Body of pancreas (tissue), 4 donors: ENCODE results near the gene DLGAP5. TPM values are rescaled to one million over a fixed set of nuclear protein-coding genes. Genes with fewer than 3 reads are reported as not detected.

Experiments used
- ATAC-seq: fragments of 150-250 bp; one replicate; pipeline ENCODE4 v1.9.1; 2016
- DNase-seq, 4 donors: peaks; one replicate each; pipeline ENCODE4 v3.0.0-alpha.2; 2019
- H3K27ac ChIP-seq, 4 donors: fragments of 200-600 bp; sonication (generic); 1 replicate in 3 of 4; 2 replicates in 1 of 4; pipeline versions ENCODE4 v1.5.1 to v1.6.1; 2016 to 2019; ENCODE audit warnings: mild to moderate bottlenecking in 1 of 4, mixed read lengths in 1 of 4, moderate library complexity in 1 of 4
- H3K27me3 ChIP-seq, 2 donors: fragments of 200-600 bp; sonication (generic); one replicate each; pipeline ENCODE4 v1.6.0; 2016; ENCODE audit warnings: mild to moderate bottlenecking in 1 of 2
- H3K36me3 ChIP-seq, 2 donors: fragments of 200-600 bp; sonication (generic); replicated peaks in 1 of 2; 2 replicates each; pipeline ENCODE4 v1.5.1; 2016; ENCODE audit warnings: low read depth in 2 of 2; ENCODE audit not compliant: insufficient read depth in 1 of 2
- H3K4me1 ChIP-seq: fragments of 200-600 bp; sonication (generic); one replicate; pipeline ENCODE4 v1.6.0; 2016
- H3K4me3 ChIP-seq, 2 donors: fragments of 200-600 bp; sonication (generic); 1 replicate in 1 of 2; 2 replicates in 1 of 2; pipeline ENCODE4 v1.5.1; 2016 to 2019
- H3K9me3 ChIP-seq, 3 donors: fragments of 200-600 bp; sonication (generic); 1 replicate in 2 of 3; 2 replicates in 1 of 3; pipeline ENCODE4 v1.5.1; 2016
- POLR2A ChIP-seq, 3 donors: fragments of 450-650 bp; IDR thresholded peaks; one replicate each; pipeline ENCODE4 v1.6.1; 2016; ENCODE audit warnings: antibody characterized with exemption in 3 of 3, mild to moderate bottlenecking in 2 of 3
- WGBS, 2 donors: methylation state at CpG; one replicate each; pipeline ENCODE4 v1.1.5; 2017; 5-methylcytosine and 5-hydroxymethylcytosine counted together
- intact Hi-C: fragments of 100-400 bp; cut with DNase I; formaldehyde crosslinking; loops from one replicate; pipeline ENCODE4 v1.15.1; 2023
- total RNA-seq, 2 donors: library from RNA; depleted of rRNA; stranded (reverse); fragments of >200 nt; gene quantifications; one replicate each; pipeline ENCODE4 v1.1.0, GENCODE V29; 2016
- TF ChIP-seq, protein P1 (sequence below), 7 experiments: fragments of 450-650 bp in 4 of 7; fragments of 200-600 bp in 3 of 7; sonication (generic) in 3 of 7; IDR thresholded peaks; one replicate each; pipeline ENCODE4 v1.5.1; 2016 to 2019; ENCODE audit warnings: antibody characterized with exemption in 7 of 7

The DLGAP5 gene
- total RNA-seq, 2 donors from 2014 or later: not detected

DNA sequence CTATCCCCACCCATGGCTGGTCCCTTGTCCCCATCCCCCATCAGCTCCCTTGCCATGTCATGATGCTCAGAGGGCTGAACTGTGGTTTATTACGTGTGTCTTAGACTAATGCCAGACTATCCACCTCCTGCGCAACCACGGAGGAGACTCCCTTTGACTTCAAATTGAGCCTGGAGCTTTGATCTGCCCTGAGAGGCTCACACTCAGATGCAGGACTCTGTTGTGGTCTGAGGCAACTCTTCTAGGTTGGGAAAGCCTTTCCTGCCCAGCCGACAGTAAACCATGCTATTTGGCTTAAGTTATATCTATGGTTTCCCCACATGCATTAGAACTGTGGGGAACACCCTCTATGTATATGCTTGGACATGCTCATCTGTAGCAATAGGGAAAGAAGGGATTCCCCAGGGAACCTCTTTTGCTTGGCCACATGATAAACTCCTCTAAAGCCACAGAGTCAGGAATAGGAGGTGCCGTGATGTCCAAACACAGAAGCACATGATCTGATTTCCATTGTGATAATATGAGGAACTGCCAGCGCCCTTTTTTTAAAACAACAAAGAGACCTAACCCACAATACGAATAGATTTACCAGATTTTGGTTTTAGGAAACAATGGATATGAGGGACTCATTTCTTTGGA, 73.5 kb downstream of the DLGAP5 start:
- peaks cover 41% of the 10 kb centered on the region for H3K4me1 ChIP-seq

DNA sequence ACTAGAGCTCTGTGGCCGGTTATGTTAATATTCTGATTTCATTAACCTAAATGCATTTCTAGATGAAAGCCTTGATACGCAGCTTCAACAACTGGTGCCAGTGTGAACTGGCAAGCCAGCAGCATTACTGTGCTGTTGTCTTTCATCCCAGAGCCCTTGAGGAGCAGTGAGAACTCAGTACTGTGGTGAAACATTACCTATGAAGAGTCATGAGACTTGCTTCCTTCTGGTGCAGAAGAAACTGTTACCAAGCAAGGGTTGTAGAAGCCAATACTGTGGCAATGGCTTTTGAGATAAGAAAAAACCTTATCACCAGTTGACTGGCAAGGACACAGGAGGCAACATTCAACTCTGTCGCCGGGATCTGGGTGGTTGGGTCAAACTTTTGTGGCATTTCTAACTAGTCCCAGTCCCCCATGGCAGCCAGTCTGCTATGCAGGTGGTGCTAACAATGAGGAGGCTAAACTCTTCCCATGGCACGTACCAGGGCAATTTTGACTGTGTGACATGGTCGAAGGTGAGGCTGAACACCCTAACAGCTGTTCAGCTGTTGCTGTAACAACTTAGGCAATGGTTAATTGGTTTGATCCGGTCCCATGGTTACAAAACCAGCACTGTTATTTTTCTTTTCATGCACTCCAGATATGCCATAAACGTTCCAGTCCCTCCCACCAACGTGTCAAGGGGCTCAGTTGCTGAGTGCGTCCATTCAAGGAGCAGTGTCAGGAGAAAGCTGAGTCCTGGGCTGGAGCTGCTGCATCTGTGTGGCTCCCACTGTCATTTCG, 74.9 kb downstream of the DLGAP5 start:
- no peaks in the 10 kb centered on the region for H3K27me3 ChIP-seq
- H3K36me3 ChIP-seq: no peaks in the 10 kb centered on the region
- TF ChIP-seq, protein P1, sequence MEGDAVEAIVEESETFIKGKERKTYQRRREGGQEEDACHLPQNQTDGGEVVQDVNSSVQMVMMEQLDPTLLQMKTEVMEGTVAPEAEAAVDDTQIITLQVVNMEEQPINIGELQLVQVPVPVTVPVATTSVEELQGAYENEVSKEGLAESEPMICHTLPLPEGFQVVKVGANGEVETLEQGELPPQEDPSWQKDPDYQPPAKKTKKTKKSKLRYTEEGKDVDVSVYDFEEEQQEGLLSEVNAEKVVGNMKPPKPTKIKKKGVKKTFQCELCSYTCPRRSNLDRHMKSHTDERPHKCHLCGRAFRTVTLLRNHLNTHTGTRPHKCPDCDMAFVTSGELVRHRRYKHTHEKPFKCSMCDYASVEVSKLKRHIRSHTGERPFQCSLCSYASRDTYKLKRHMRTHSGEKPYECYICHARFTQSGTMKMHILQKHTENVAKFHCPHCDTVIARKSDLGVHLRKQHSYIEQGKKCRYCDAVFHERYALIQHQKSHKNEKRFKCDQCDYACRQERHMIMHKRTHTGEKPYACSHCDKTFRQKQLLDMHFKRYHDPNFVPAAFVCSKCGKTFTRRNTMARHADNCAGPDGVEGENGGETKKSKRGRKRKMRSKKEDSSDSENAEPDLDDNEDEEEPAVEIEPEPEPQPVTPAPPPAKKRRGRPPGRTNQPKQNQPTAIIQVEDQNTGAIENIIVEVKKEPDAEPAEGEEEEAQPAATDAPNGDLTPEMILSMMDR (IDR thresholded peaks at IDR 0.05): no peak
- TF ChIP-seq POLR2A (IDR thresholded peaks at IDR 0.05): peak in 2 of 3 donors; percentile 60 to 68
- H3K4me3 ChIP-seq: no peak overlapping the region
- peaks cover 31% of the 10 kb centered on the region for H3K4me1 ChIP-seq
- intact Hi-C loops: no loop called here
- whole genome bisulfite sequencing, 2 donors: 18 to 19% methylated on average over 11 of the region's 11 CpGs
- ATAC-seq: peak; percentile 91
- H3K27ac ChIP-seq: peak overlapping the region; percentile 75 to 96 (median 89)
- H3K9me3 ChIP-seq: no peaks in the 10 kb centered on the region
- peak; percentile 66 to 75 (median 70) for DNase-seq

More for the DNA sequence above, 73.5 kb downstream of the DLGAP5 start:
- H3K36me3 ChIP-seq: no peaks in the 10 kb centered on the region
- DNase-seq: peak in 1 of 4 donors; percentile 36
- no peaks in the 10 kb centered on the region for H3K9me3 ChIP-seq
- no peaks in the 10 kb centered on the region for H3K27me3 ChIP-seq
- 76 to 84% methylated on average over 7 of the region's 7 CpGs for WGBS, 2 donors
- TF ChIP-seq POLR2A (IDR thresholded peaks at IDR 0.05): no peak
- H3K27ac ChIP-seq: peak overlapping the region in 3 of 4 donors; percentile 3 to 52 (median 34)
- intact Hi-C loops: no loop called here
- no peak for ATAC-seq
- H3K4me3 ChIP-seq: no peak overlapping the region

DNA sequence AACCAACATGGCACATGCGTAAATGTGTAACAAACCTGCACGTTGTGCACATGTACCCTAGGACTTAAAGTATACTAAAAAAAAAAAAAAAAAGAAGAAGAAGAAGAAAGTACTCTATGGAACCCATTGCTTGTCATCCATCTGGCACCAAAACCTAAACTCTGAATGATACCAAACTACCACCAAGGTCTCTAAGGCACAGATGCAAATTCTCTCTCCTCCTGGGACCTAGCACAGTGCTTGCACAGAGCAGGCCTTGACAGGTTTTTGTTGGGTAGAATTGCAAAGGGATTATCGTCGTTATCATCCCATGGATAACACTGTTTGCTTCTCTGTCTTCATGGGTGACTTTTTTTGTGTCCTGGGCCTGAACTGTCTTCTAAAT, 75.5 kb downstream of the DLGAP5 start:
- ATAC-seq (no peak), DNase-seq (no peak)
- no peaks in the 10 kb centered on the region for H3K9me3 ChIP-seq
- intact Hi-C loops: no loop called here
- H3K27me3 ChIP-seq: no peaks in the 10 kb centered on the region
- H3K27ac ChIP-seq: peak overlapping the region; percentile 75 to 96 (median 89)
- no peaks in the 10 kb centered on the region for H3K36me3 ChIP-seq
- H3K4me3 ChIP-seq: no peak overlapping the region
- TF ChIP-seq POLR2A (IDR thresholded peaks at IDR 0.05): no peak
- TF ChIP-seq, protein P1 (IDR thresholded peaks at IDR 0.05): no peak
- 54 to 68% methylated on average over 4 of the region's 4 CpGs for WGBS, 2 donors
- H3K4me1 ChIP-seq: peaks cover 31% of the 10 kb centered on the region

DNA sequence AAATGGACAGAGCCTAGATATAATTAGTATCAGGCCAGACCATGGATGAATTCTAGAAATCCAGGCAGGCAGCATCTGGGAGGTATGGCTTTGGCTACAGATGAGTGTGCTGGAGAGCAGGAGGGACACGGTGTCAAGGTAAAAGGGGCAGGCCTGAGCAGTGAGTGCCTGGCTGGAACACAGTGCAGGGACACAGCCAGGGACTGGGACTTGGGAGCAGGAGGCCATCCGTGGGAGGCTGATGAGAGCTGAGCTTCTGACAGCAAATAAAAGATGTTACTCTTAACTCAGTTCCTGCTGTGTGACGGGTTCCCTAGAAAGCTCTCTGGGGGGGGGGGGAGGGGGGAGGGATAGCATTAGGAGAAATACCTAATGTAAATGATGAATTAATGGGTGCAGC, 75.9 kb downstream of the DLGAP5 start:
- Histone ChIP-seq H3K4me3 (no peak overlapping the region), H3K27me3 (no peaks in the 10 kb centered on the region), H3K27ac (peak overlapping the region; percentile 62 to 90 (median 82)), H3K36me3 (no peaks in the 10 kb centered on the region), H3K4me1 (peaks cover 28% of the 10 kb centered on the region), H3K9me3 (no peaks in the 10 kb centered on the region)
- ATAC-seq (no peak), DNase-seq (peak in 3 of 4 donors; percentile 29 to 61 (median 34))
- TF ChIP-seq, protein P1 (IDR thresholded peaks at IDR 0.05): no peak
- TF ChIP-seq POLR2A (IDR thresholded peaks at IDR 0.05): no peak
- 41 to 45% methylated on average over 3 of the region's 3 CpGs for WGBS, 2 donors
- intact Hi-C loops: no loop called here

DNA sequence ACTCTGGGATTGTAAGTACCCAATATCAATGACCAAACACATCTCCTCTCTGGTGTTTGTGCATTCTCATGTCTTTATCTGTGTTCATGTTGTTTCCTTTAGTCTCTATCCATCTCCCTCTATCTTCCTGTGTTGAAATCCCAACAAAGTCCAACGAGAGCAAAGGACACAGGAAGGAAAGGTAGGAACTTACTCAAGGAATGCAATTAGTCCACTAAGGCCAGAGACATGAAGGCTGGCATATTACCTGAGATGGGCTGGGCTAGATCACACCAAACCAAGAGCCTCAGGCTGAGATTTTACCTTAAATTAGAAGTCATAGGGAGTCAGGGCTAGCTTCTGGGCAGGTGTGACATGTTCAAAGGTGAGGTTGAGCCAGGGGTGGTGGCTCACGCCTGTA, 76.7 kb downstream of the DLGAP5 start:
- Histone ChIP-seq H3K4me1 (peaks cover 27% of the 10 kb centered on the region), H3K27ac (peak overlapping the region in 1 of 4 donors; percentile 75), H3K4me3 (no peak overlapping the region), H3K9me3 (no peaks in the 10 kb centered on the region), H3K36me3 (no peaks in the 10 kb centered on the region), H3K27me3 (no peaks in the 10 kb centered on the region)
- ATAC-seq: no peak
- no peak for DNase-seq
- intact Hi-C loops: no loop called here
- 83 to 89% methylated on average over 2 of the region's 2 CpGs for WGBS, 2 donors
- no peak for TF ChIP-seq POLR2A (IDR thresholded peaks at IDR 0.05)
- TF ChIP-seq, protein P1 (IDR thresholded peaks at IDR 0.05): no peak
